Stimulated activated CD4-positive, alpha-beta T cell treated with anti-CD3 and anti-CD28 coated beads, Interleukin-2, amount 100 ng/mL, for 24 hours (primary cell): Measurements from ENCODE around the gene HSF4.

ENCODE experiments used
- DNase-seq, 2 donors: peaks; one replicate each; pipeline ENCODE4 v3.0.0-alpha.2; 2020

Gene HSF4

GRCh38 chr16:67167588-67167987 lies 3.0 kb downstream of the HSF4 start:
- DNase-seq, result no peak

GRCh38 chr16:67169011-67169451 lies 4.5 kb downstream of the HSF4 start:
- DNase-seq, result no peak

GRCh38 chr16:67169642-67170167 lies 5.2 kb downstream of the HSF4 start:
- peak; percentile 52 to 58 for DNase-seq

GRCh38 chr16:67170168-67170948 lies 5.8 kb downstream of the HSF4 start, which contains the start of gene NOL3:
Gene NOL3 (plus strand): TSS chr16:67170538.
- DNase-seq, result peak; percentile 43 to 71

- no peak for DNase-seq
These were observed 6.6 kb downstream of the HSF4 start for GRCh38 chr16:67170949-67171649.

- no peak for DNase-seq
These were observed 8.8 kb downstream of the HSF4 start for GRCh38 chr16:67173323-67173722.

GRCh38 chr16:67173808-67174705 lies 9.5 kb downstream of the HSF4 start:
- DNase-seq, result peak; percentile 60 to 73

GRCh38 chr16:67174706-67175231 lies 10.2 kb downstream of the HSF4 start:
- no peak for DNase-seq

- DNase-seq, result no peak
These were observed 12.1 kb downstream of the HSF4 start for GRCh38 chr16:67176662-67177061.

- DNase-seq, result peak; percentile 48 to 57
These were observed 13.5 kb downstream of the HSF4 start for GRCh38 chr16:67177743-67178699.

- no peak for DNase-seq
These were observed 15.0 kb downstream of the HSF4 start for GRCh38 chr16:67179421-67180080.

- DNase-seq, result no peak
These were observed 15.6 kb downstream of the HSF4 start for GRCh38 chr16:67180166-67180565.

GRCh38 chr16:67181346-67181745 lies 16.8 kb downstream of the HSF4 start:
- no peak for DNase-seq

GRCh38 chr16:67182288-67182687 lies 17.7 kb downstream of the HSF4 start:
- DNase-seq, result no peak

GRCh38 chr16:67183284-67183626 lies 18.7 kb downstream of the HSF4 start:
- no peak for DNase-seq

- DNase-seq, result peak; percentile 93 to 95
These were observed 19.3 kb downstream of the HSF4 start, which contains the start of gene MATCAP1 for GRCh38 chr16:67183627-67184452. Gene MATCAP1 (minus strand): TSS chr16:67183963. CDS start chr16:67180610, 3,353 bp downstream.

- peak in 1 of 2 donors; percentile 57 for DNase-seq
These were observed 20.0 kb downstream of the HSF4 start for GRCh38 chr16:67184453-67184994.

- DNase-seq, result peak; percentile 90
These were observed 20.6 kb downstream of the HSF4 start for GRCh38 chr16:67184995-67185650.

GRCh38 chr16:67185651-67186134 lies 21.1 kb downstream of the HSF4 start:
- no peak for DNase-seq
